HepG2 (cell line): ENCODE measurements around the gene DAAM1. TPM values are rescaled to one million over a fixed set of nuclear protein-coding genes. Genes with fewer than 3 reads are reported as not detected.

Experiments
- ATF7 ChIP-seq, 2 experiments: fragments of 450-650 bp in 1 of 2; sonication (generic) in 1 of 2; formaldehyde crosslinking in 1 of 2; IDR thresholded peaks; 2 replicates each; pipeline versions ENCODE4 v1.4.0 to v1.6.1; 2016 to 2020; ENCODE audit warnings: antibody characterized with exemption in 1 of 2, mild to moderate bottlenecking in 1 of 2, missing genetic modification reagents in 1 of 2
- CCDC6 ChIP-seq: sonication (generic); formaldehyde crosslinking; IDR thresholded peaks from 2 replicates; pipeline ENCODE4 v1.8.1; 2022; ENCODE audit warnings: mild to moderate bottlenecking, missing genetic modification reagents, moderate library complexity
- CEBPB ChIP-seq: IDR thresholded peaks from 2 replicates; pipeline ENCODE4 v1.6.1; 2011; ENCODE audit warnings: low read depth, low read length, improper control_type of control experiment, borderline replicate concordance
- DR1 ChIP-seq: sonication (generic); formaldehyde crosslinking; IDR thresholded peaks from 2 replicates; pipeline ENCODE4 v1.8.0; 2021; ENCODE audit warnings: mild to moderate bottlenecking, missing genetic modification reagents, inconsistent platforms
- FOXA3 ChIP-seq: IDR thresholded peaks from 2 replicates; pipeline ENCODE4 v1.6.1; 2016; ENCODE audit warnings: missing genetic modification reagents, missing compliant biosample characterization
- FOXO1 ChIP-seq: sonication (generic); formaldehyde crosslinking; IDR thresholded peaks from 2 replicates; pipeline ENCODE4 v1.4.0; 2020; ENCODE audit warnings: missing genetic modification reagents
- GLI4 ChIP-seq: sonication (generic); formaldehyde crosslinking; IDR thresholded peaks from 2 replicates; pipeline ENCODE4 v1.5.1; 2020; ENCODE audit warnings: missing genetic modification reagents, mild to moderate bottlenecking, moderate library complexity, borderline replicate concordance
- HCFC1 ChIP-seq: fragments of 150-350 bp; IDR thresholded peaks from 2 replicates; pipeline ENCODE4 v1.6.1; 2014; ENCODE audit warnings: low read depth, low read length
- KDM5A ChIP-seq: fragments of 200-600 bp; sonication (generic); IDR thresholded peaks from 2 replicates; pipeline ENCODE4 v1.7.0; 2018; ENCODE audit warnings: antibody characterized with exemption, mild to moderate bottlenecking, low read length, borderline replicate concordance
- KLF12 ChIP-seq: sonication (generic); formaldehyde crosslinking; IDR thresholded peaks from 2 replicates; pipeline ENCODE4 v1.4.0; 2020; ENCODE audit warnings: missing genetic modification reagents, borderline replicate concordance
- KMT2A ChIP-seq: sonication (generic); formaldehyde crosslinking; IDR thresholded peaks from 2 replicates; pipeline ENCODE4 v1.4.0; 2020; ENCODE audit warnings: missing genetic modification reagents
- MED13 ChIP-seq: sonication (generic); formaldehyde crosslinking; IDR thresholded peaks from 2 replicates; pipeline ENCODE4 v1.5.0; 2020; ENCODE audit warnings: missing genetic modification reagents
- MTF1 ChIP-seq: sonication (generic); formaldehyde crosslinking; IDR thresholded peaks from 2 replicates; pipeline ENCODE4 v1.5.0; 2020; ENCODE audit warnings: missing genetic modification reagents
- NFRKB ChIP-seq: fragments of 450-650 bp; IDR thresholded peaks from 2 replicates; pipeline ENCODE4 v1.6.1; 2017
- POGZ ChIP-seq: sonication (generic); formaldehyde crosslinking; IDR thresholded peaks from 2 replicates; pipeline ENCODE4 v1.4.0; 2020; ENCODE audit warnings: mild to moderate bottlenecking, missing genetic modification reagents
- POLR2AphosphoS5 ChIP-seq: IDR thresholded peaks from 2 replicates; pipeline ENCODE4 v1.6.1; 2012; ENCODE audit warnings: low read depth, low read length
- SP4 ChIP-seq: sonication (generic); formaldehyde crosslinking; IDR thresholded peaks from 2 replicates; pipeline ENCODE4 v1.8.1; 2023; ENCODE audit warnings: mild to moderate bottlenecking, missing genetic modification reagents
- SRSF1 ChIP-seq: fragments of 200-400 bp; formaldehyde crosslinking; optimal IDR thresholded peaks from 2 replicates; pipeline ENCODE3; 2017; ENCODE audit warnings: mild to moderate bottlenecking, low read depth, low read length, moderate library complexity
- ZNF232 ChIP-seq: sonication (generic); formaldehyde crosslinking; IDR thresholded peaks from 2 replicates; pipeline ENCODE4 v1.4.0; 2020; ENCODE audit warnings: missing genetic modification reagents, borderline replicate concordance
- ZNF33B ChIP-seq: sonication (generic); formaldehyde crosslinking; IDR thresholded peaks from 2 replicates; pipeline ENCODE4 v1.5.1; 2020; ENCODE audit warnings: mild to moderate bottlenecking, missing genetic modification reagents
- ZNF660 ChIP-seq: sonication (generic); formaldehyde crosslinking; IDR thresholded peaks from 2 replicates; pipeline ENCODE4 v1.5.1; 2020; ENCODE audit warnings: mild to moderate bottlenecking, low read depth, missing genetic modification reagents, borderline replicate concordance
- ZNF878 ChIP-seq: sonication (generic); formaldehyde crosslinking; IDR thresholded peaks from 2 replicates; pipeline ENCODE4 v1.8.1; 2023; ENCODE audit warnings: mild to moderate bottlenecking, missing genetic modification reagents, moderate library complexity
- polyA plus RNA-seq, 8 experiments: library from polyadenylated mRNA; depleted of rRNA in 3 of 8; stranded (reverse) in 7 of 8; unstranded in 1 of 8; fragments of >200 nt; fragmentation: Illumina TruSeq in 4 of 8; extraction: Trizol in 4 of 8; gene quantifications; 2 replicates each; pipeline versions ENCODE4 v1.2.1 to v1.2.3, GENCODE V29; 2011 to 2016; ENCODE audit warnings: low read depth in 4 of 8, missing spikeins in 1 of 8, mixed read lengths in 1 of 8; ENCODE audit not compliant: insufficient read depth in 1 of 8
- total RNA-seq, 5 experiments: library from RNA; depleted of rRNA; stranded (reverse); fragments of >200 nt; fragmentation: Illumina TruSeq; extraction: Trizol; gene quantifications; 2 replicates each; pipeline ENCODE4 v1.2.3, GENCODE V29; 2016; ENCODE audit warnings: low read depth in 1 of 5
- TF ChIP-seq, protein P1 (sequence below), 2 experiments: fragments of 450-650 bp in 1 of 2; sonication (generic) in 1 of 2; formaldehyde crosslinking; IDR thresholded peaks; 2 replicates each; pipeline versions ENCODE4 v1.5.0 to v1.8.0; 2020 to 2022; ENCODE audit warnings: mild to moderate bottlenecking in 1 of 2, missing genetic modification reagents in 1 of 2
- TF ChIP-seq, protein P2 (sequence below): fragments of 450-650 bp; IDR thresholded peaks from 2 replicates; pipeline ENCODE4 v1.6.1; 2016
- TF ChIP-seq, protein P3 (sequence below), 2 experiments: IDR thresholded peaks; 2 replicates each; pipeline ENCODE4 v1.6.1; 2011 to 2012; ENCODE audit warnings: low read length in 2 of 2, borderline replicate concordance in 1 of 2, low read depth in 1 of 2, mild to moderate bottlenecking in 1 of 2, moderate library complexity in 1 of 2

The DAAM1 gene
- total and polyA plus RNA-seq, 2 of the 13 experiments (the other 11 are each of a cell fraction or from before 2014, with no cell fraction given): 10.9 to 24.5 TPM

DNA sequence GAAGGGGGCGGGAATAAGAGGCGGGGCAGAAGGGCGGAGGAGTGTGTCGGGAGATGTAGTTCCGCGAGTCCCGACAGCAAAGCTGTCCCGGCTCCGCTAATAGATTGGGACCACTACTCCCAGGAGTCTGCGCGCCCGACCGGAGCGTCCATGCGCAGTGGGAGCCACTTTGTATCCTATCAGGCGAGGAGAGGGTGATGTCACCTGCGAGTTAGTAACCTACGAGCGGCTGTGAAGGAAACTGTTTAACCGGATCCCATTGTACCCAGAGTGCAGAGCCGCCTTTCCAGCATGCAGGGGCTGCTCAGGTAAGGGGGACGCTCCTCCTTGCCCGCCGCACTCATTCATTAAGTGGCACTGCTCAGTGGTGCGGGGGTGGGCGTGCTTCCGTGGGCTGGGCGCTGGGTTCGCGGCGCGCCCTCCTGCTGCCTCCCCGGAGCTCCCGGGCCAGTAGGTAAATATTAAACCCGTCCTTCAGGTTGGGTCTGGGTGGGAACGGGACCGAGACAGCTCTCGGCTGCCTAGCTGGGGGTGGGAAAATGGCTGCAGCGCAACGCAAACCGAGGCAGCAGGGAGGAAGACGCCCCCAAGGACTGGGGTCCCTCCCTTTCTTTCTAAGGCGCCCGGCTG is at the start of gene DAAM1 (continued):
- TF ChIP-seq, protein P1, sequence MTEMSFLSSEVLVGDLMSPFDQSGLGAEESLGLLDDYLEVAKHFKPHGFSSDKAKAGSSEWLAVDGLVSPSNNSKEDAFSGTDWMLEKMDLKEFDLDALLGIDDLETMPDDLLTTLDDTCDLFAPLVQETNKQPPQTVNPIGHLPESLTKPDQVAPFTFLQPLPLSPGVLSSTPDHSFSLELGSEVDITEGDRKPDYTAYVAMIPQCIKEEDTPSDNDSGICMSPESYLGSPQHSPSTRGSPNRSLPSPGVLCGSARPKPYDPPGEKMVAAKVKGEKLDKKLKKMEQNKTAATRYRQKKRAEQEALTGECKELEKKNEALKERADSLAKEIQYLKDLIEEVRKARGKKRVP (CRISPR knock-in tag; IDR thresholded peaks at IDR 0.05): peak in 1 of 2 experiments; percentile 80; a peak in 2 of 4 replicates
- TF ChIP-seq, protein P2, sequence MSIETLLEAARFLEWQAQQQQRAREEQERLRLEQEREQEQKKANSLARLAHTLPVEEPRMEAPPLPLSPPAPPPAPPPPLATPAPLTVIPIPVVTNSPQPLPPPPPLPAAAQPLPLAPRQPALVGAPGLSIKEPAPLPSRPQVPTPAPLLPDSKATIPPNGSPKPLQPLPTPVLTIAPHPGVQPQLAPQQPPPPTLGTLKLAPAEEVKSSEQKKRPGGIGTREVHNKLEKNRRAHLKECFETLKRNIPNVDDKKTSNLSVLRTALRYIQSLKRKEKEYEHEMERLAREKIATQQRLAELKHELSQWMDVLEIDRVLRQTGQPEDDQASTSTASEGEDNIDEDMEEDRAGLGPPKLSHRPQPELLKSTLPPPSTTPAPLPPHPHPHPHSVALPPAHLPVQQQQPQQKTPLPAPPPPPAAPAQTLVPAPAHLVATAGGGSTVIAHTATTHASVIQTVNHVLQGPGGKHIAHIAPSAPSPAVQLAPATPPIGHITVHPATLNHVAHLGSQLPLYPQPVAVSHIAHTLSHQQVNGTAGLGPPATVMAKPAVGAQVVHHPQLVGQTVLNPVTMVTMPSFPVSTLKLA: peak; percentile 22; the same call in 1 of the 2 replicates
- TF ChIP-seq ZNF660: no peak
- TF ChIP-seq KLF12 (CRISPR knock-in tag): peak; percentile 80
- TF ChIP-seq ATF7 (IDR thresholded peaks at IDR 0.05): peak; percentile 62
- TF ChIP-seq ATF7 (CRISPR knock-in tag; IDR thresholded peaks at IDR 0.05): peak; percentile 70; the same call in 1 of the 2 replicates
- 0 out of 2 replicates have a peak, but pooled peaks have one; percentile 20 for TF ChIP-seq ZNF878
- TF ChIP-seq MTF1 (CRISPR knock-in tag): no peak
- TF ChIP-seq KMT2A (CRISPR knock-in tag): peak; percentile 63; the same call in 1 of the 2 replicates
- TF ChIP-seq KDM5A: peak; percentile 60
- TF ChIP-seq FOXO1: no peak
- TF ChIP-seq GLI4 (CRISPR knock-in tag): peak; percentile 29; the same call in 1 of the 2 replicates
- peak; percentile 40; the same call in 1 of the 2 replicates for TF ChIP-seq ZNF232 (CRISPR knock-in tag)
- TF ChIP-seq CCDC6 (CRISPR knock-in tag): peak; percentile 59; the same call in 1 of the 2 replicates
- TF ChIP-seq NFRKB: no peak
- TF ChIP-seq CEBPB: 0 out of 2 replicates have a peak, but pooled peaks have one; percentile 9
- peak; percentile 89 for TF ChIP-seq HCFC1
- peak; percentile 29 for TF ChIP-seq SRSF1
- peak; percentile 92 for TF ChIP-seq POLR2AphosphoS5
- peak; percentile 7; the same call in 1 of the 2 replicates for TF ChIP-seq FOXA3
- TF ChIP-seq, protein P3, sequence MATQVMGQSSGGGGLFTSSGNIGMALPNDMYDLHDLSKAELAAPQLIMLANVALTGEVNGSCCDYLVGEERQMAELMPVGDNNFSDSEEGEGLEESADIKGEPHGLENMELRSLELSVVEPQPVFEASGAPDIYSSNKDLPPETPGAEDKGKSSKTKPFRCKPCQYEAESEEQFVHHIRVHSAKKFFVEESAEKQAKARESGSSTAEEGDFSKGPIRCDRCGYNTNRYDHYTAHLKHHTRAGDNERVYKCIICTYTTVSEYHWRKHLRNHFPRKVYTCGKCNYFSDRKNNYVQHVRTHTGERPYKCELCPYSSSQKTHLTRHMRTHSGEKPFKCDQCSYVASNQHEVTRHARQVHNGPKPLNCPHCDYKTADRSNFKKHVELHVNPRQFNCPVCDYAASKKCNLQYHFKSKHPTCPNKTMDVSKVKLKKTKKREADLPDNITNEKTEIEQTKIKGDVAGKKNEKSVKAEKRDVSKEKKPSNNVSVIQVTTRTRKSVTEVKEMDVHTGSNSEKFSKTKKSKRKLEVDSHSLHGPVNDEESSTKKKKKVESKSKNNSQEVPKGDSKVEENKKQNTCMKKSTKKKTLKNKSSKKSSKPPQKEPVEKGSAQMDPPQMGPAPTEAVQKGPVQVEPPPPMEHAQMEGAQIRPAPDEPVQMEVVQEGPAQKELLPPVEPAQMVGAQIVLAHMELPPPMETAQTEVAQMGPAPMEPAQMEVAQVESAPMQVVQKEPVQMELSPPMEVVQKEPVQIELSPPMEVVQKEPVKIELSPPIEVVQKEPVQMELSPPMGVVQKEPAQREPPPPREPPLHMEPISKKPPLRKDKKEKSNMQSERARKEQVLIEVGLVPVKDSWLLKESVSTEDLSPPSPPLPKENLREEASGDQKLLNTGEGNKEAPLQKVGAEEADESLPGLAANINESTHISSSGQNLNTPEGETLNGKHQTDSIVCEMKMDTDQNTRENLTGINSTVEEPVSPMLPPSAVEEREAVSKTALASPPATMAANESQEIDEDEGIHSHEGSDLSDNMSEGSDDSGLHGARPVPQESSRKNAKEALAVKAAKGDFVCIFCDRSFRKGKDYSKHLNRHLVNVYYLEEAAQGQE (IDR thresholded peaks at IDR 0.05; ENCODE audit: borderline replicate concordance in 1 of 2, low read depth in 1 of 2, low read length in 2 of 2): 0 out of 4 replicates have a peak, but pooled peaks of 1 of the 2 experiments have one; percentile 37
- TF ChIP-seq MED13: 0 out of 2 replicates have a peak, but pooled peaks have one; percentile 21
- TF ChIP-seq SP4 (CRISPR knock-in tag): peak; percentile 89
- TF ChIP-seq ZNF33B (CRISPR knock-in tag): 0 out of 2 replicates have a peak, but pooled peaks have one; percentile 57
- peak; percentile 11; the same call in 1 of the 2 replicates for TF ChIP-seq POGZ (CRISPR knock-in tag)
- peak; percentile 72 for TF ChIP-seq DR1 (CRISPR knock-in tag)
